Measurements from ENCODE around the gene ALG9.

DNA sequence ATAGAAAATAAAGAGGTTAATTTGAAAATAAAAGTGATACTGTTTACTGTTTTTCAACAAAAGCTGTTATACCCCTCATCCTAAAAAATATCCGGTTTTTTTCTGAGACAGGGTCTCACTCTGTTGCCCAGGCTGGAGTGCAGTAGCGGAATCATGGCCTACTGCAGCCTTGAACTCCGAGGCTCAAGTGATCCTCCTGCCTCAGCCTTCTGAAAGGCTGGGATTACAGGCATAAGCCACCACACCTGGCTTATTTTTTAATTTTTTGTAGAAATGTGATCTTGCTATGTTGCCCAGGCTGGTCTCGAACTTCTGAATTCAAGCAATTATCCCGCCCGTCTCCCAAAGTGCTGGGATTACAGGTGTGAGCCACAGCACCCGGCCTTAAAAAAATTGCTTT is 35.7 kb downstream of the ALG9 start:
- TF ChIP-seq, protein P1, sequence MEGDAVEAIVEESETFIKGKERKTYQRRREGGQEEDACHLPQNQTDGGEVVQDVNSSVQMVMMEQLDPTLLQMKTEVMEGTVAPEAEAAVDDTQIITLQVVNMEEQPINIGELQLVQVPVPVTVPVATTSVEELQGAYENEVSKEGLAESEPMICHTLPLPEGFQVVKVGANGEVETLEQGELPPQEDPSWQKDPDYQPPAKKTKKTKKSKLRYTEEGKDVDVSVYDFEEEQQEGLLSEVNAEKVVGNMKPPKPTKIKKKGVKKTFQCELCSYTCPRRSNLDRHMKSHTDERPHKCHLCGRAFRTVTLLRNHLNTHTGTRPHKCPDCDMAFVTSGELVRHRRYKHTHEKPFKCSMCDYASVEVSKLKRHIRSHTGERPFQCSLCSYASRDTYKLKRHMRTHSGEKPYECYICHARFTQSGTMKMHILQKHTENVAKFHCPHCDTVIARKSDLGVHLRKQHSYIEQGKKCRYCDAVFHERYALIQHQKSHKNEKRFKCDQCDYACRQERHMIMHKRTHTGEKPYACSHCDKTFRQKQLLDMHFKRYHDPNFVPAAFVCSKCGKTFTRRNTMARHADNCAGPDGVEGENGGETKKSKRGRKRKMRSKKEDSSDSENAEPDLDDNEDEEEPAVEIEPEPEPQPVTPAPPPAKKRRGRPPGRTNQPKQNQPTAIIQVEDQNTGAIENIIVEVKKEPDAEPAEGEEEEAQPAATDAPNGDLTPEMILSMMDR (IDR thresholded peaks at IDR 0.05), result no peak
- no peak for TF ChIP-seq RAD21 (conservative IDR thresholded peaks at IDR 0.05 in 1 of 2, IDR thresholded peaks at IDR 0.05 in 1 of 2)
- no peak for TF ChIP-seq ESRRA (IDR thresholded peaks at IDR 0.05; ENCODE audit: borderline replicate concordance, low read length)
